ENCODE data around the gene CRYBG3.

DNA sequence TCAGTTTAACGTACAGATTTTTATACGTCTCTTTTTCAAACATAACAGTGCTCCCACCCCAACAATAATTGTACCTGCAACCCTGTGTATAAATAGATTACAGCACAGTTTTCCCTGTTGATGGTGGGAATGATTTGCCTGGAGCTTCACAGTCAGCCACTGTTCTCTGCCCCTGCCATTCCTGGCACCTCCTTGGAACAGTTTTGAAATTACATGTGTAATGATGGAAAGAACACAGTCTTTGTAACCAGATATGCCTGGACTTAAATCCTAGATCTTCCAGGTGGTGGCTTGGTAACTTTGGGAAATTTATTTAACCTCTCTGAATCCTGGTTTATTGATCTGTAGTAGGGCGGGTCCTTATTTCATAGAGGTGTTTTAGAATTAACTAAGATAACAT is 27.0 kb downstream of the CRYBG3 start:
- TF ChIP-seq, protein P1, sequence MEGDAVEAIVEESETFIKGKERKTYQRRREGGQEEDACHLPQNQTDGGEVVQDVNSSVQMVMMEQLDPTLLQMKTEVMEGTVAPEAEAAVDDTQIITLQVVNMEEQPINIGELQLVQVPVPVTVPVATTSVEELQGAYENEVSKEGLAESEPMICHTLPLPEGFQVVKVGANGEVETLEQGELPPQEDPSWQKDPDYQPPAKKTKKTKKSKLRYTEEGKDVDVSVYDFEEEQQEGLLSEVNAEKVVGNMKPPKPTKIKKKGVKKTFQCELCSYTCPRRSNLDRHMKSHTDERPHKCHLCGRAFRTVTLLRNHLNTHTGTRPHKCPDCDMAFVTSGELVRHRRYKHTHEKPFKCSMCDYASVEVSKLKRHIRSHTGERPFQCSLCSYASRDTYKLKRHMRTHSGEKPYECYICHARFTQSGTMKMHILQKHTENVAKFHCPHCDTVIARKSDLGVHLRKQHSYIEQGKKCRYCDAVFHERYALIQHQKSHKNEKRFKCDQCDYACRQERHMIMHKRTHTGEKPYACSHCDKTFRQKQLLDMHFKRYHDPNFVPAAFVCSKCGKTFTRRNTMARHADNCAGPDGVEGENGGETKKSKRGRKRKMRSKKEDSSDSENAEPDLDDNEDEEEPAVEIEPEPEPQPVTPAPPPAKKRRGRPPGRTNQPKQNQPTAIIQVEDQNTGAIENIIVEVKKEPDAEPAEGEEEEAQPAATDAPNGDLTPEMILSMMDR (IDR thresholded peaks at IDR 0.05): no peak
- no peak for TF ChIP-seq POLR2A (IDR thresholded peaks at IDR 0.05)
